ENCODE measurements around the gene GSE1. TPM values are rescaled to one million over a fixed set of nuclear protein-coding genes. Genes with fewer than 3 reads are reported as not detected.

Gene GSE1
- polyA plus RNA-seq, 1 donor (not counting 4 experiments of a cell fraction or from before 2014, with no cell fraction given), result 5.0 TPM

DNA sequence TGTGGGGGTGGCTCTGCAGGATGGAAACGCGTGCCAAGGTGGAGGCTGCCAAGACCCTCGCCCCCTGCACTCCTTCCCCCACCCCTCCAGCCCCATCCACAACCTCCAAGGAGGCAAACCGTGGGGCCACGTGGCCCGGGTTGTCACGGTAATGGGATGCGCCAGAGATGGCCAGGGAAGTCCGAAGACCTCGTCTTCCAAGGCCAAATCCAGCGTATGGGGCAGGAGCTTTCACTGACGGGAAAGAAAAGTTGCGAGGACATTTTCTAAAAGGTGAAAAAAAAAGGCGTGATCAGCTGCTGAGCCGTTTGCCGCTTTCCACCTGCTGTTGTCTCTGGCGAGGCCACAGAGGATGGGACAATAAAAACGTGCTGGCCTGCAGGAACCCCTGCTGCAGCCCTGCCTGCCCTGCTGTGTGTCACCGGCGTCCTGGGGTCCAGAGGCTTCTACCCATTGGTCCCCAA lies 28.3 kb upstream of the GSE1 start:
- Histone ChIP-seq H3K9me3 (ENCODE audit: control insufficient read depth, low read depth, low read length) (no peaks in the 10 kb centered on the region), H3K4me3 (ENCODE audit: control insufficient read depth in 2 of 3, extremely low read depth in 1 of 3, insufficient read depth in 2 of 3, low read depth in 1 of 3, low read length in 3 of 3) (no peak overlapping the region), H3K27me3 (ENCODE audit: control insufficient read depth, extremely low read depth, insufficient read depth, low read length) (peaks cover 16% of the 10 kb centered on the region), H3K27ac (ENCODE audit: control insufficient read depth, insufficient read depth, low read length) (no peak overlapping the region), H2AFZ (ENCODE audit: control insufficient read depth, low read length) (no peak overlapping the region), H3K9ac (ENCODE audit: control insufficient read depth, extremely low read depth, insufficient read depth, low read length) (no peak overlapping the region), H3K79me2 (ENCODE audit: control insufficient read depth, insufficient read depth, low read length) (no peaks in the 10 kb centered on the region), H3K4me1 (ENCODE audit: control insufficient read depth, extremely low read depth, insufficient read depth, low read length) (no peaks in the 10 kb centered on the region), H4K20me1 (ENCODE audit: control insufficient read depth, extremely low read depth, insufficient read depth, low read length) (no peaks in the 10 kb centered on the region), H3K4me2 (ENCODE audit: control insufficient read depth, extremely low read depth, insufficient read depth, low read depth, low read length) (no peak overlapping the region), H3K9me1 (ENCODE audit: control insufficient read depth, extremely low read depth, insufficient read depth, low read length) (no peaks in the 10 kb centered on the region), H3K36me3 (ENCODE audit: control insufficient read depth in 2 of 2, extremely low read depth in 1 of 2, insufficient read depth in 2 of 2, low read length in 2 of 2) (no peaks in the 10 kb centered on the region)
- TF ChIP-seq, protein P1, sequence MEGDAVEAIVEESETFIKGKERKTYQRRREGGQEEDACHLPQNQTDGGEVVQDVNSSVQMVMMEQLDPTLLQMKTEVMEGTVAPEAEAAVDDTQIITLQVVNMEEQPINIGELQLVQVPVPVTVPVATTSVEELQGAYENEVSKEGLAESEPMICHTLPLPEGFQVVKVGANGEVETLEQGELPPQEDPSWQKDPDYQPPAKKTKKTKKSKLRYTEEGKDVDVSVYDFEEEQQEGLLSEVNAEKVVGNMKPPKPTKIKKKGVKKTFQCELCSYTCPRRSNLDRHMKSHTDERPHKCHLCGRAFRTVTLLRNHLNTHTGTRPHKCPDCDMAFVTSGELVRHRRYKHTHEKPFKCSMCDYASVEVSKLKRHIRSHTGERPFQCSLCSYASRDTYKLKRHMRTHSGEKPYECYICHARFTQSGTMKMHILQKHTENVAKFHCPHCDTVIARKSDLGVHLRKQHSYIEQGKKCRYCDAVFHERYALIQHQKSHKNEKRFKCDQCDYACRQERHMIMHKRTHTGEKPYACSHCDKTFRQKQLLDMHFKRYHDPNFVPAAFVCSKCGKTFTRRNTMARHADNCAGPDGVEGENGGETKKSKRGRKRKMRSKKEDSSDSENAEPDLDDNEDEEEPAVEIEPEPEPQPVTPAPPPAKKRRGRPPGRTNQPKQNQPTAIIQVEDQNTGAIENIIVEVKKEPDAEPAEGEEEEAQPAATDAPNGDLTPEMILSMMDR (optimal IDR thresholded peaks at IDR 0.05 in 1 of 3, IDR thresholded peaks at IDR 0.05 in 1 of 3, conservative IDR thresholded peaks at IDR 0.05 in 1 of 3; ENCODE audit: extremely low read depth in 1 of 3, insufficient read depth in 2 of 3, low read length in 3 of 3), result no peak
- no peak for TF ChIP-seq EZH2 (IDR thresholded peaks at IDR 0.05; ENCODE audit: low read length)
- DNase-seq (ENCODE audit: low read depth, low spot score) (no peak), FAIRE-seq (no peak)
- dilution Hi-C loops (cut with MboI; ENCODE audit: extremely low pct_ligation_motif_present, low sequenced_read_pairs), result no loop called here

- H2AFZ ChIP-seq (ENCODE audit: control insufficient read depth, low read length), result no peak overlapping the region
- no peaks in the 10 kb centered on the region for H3K9me3 ChIP-seq (ENCODE audit: control insufficient read depth, low read depth, low read length)
- H3K9me1 ChIP-seq (ENCODE audit: control insufficient read depth, extremely low read depth, insufficient read depth, low read length), result no peaks in the 10 kb centered on the region
- no peaks in the 10 kb centered on the region for H3K79me2 ChIP-seq (ENCODE audit: control insufficient read depth, insufficient read depth, low read length)
- H3K27me3 ChIP-seq (ENCODE audit: control insufficient read depth, extremely low read depth, insufficient read depth, low read length), result peaks cover 16% of the 10 kb centered on the region
- H3K4me3 ChIP-seq (ENCODE audit: control insufficient read depth in 2 of 3, extremely low read depth in 1 of 3, insufficient read depth in 2 of 3, low read depth in 1 of 3, low read length in 3 of 3), result no peak overlapping the region
- H3K27ac ChIP-seq (ENCODE audit: control insufficient read depth, insufficient read depth, low read length), result no peak overlapping the region
- no peak for DNase-seq (ENCODE audit: low read depth, low spot score)
- H3K4me1 ChIP-seq (ENCODE audit: control insufficient read depth, extremely low read depth, insufficient read depth, low read length), result no peaks in the 10 kb centered on the region
- no peak overlapping the region for H3K4me2 ChIP-seq (ENCODE audit: control insufficient read depth, extremely low read depth, insufficient read depth, low read depth, low read length)
- H3K36me3 ChIP-seq (ENCODE audit: control insufficient read depth in 2 of 2, extremely low read depth in 1 of 2, insufficient read depth in 2 of 2, low read length in 2 of 2), result no peaks in the 10 kb centered on the region
- no peaks in the 10 kb centered on the region for H4K20me1 ChIP-seq (ENCODE audit: control insufficient read depth, extremely low read depth, insufficient read depth, low read length)
- FAIRE-seq, result no peak
- no peak overlapping the region for H3K9ac ChIP-seq (ENCODE audit: control insufficient read depth, extremely low read depth, insufficient read depth, low read length)
- TF ChIP-seq EZH2 (IDR thresholded peaks at IDR 0.05; ENCODE audit: low read length), result no peak
- TF ChIP-seq, protein P1 (optimal IDR thresholded peaks at IDR 0.05 in 1 of 3, IDR thresholded peaks at IDR 0.05 in 1 of 3, conservative IDR thresholded peaks at IDR 0.05 in 1 of 3; ENCODE audit: extremely low read depth in 1 of 3, insufficient read depth in 2 of 3, low read length in 3 of 3), result no peak
- dilution Hi-C loops (cut with MboI; ENCODE audit: extremely low pct_ligation_motif_present, low sequenced_read_pairs), result no loop called here
Measured at GRCh38 chr16:85585711-85586110, 27.4 kb upstream of the GSE1 start.

All from keratinocyte (primary cell).